HG03045 (cell line): ENCODE measurements around the gene OBP2B.
"Not testable (repeated sequence)": the region's sequence is repeated elsewhere in the genome, so short reads cannot be mapped to it uniquely, and the experiment has no call there.

Experiments
- ATAC-seq: cut with Tn5 transposase; IDR thresholded peaks from one replicate; pipeline ENCODE4 v1.9.1; 2021; ENCODE audit warnings: mild to moderate bottlenecking, moderate library complexity; ENCODE audit not compliant: unreplicated experiment

The OBP2B gene

GRCh38 chr9:133223159-133223756 is 14.2 kb upstream of the OBP2B start:
- ATAC-seq, result not testable (repeated sequence)

- not testable (repeated sequence) for ATAC-seq
Measured at GRCh38 chr9:133221994-133222393, 12.9 kb upstream of the OBP2B start.

GRCh38 chr9:133221177-133221809 is 12.2 kb upstream of the OBP2B start:
- no peak for ATAC-seq

- not testable (repeated sequence) for ATAC-seq
Measured at GRCh38 chr9:133218049-133218975, 9.3 kb upstream of the OBP2B start.

- ATAC-seq, result not testable (repeated sequence)
Measured at GRCh38 chr9:133217333-133217988, 8.4 kb upstream of the OBP2B start.

GRCh38 chr9:133214276-133214675 is 5.2 kb upstream of the OBP2B start:
- not testable (repeated sequence) for ATAC-seq

GRCh38 chr9:133210609-133211008 is 1.6 kb upstream of the OBP2B start:
- no peak for ATAC-seq

GRCh38 chr9:133210202-133210532 is 1.1 kb upstream of the OBP2B start:
- no peak for ATAC-seq

GRCh38 chr9:133209327-133210201 is 514 bp upstream of the OBP2B start:
- not testable (repeated sequence) for ATAC-seq

GRCh38 chr9:133208171-133208879 is 725 bp downstream of the OBP2B start:
- not testable (repeated sequence) for ATAC-seq

- ATAC-seq, result no peak
Measured at GRCh38 chr9:133207540-133208170, 1.4 kb downstream of the OBP2B start.

GRCh38 chr9:133207021-133207531 is 2.0 kb downstream of the OBP2B start:
- no peak for ATAC-seq

GRCh38 chr9:133205996-133206931 is 2.8 kb downstream of the OBP2B start:
- ATAC-seq, result no peak

GRCh38 chr9:133205481-133205887 is 3.6 kb downstream of the OBP2B start:
- ATAC-seq, result not testable (repeated sequence)

GRCh38 chr9:133204993-133205336 is 4.1 kb downstream of the OBP2B start:
- no peak for ATAC-seq

- ATAC-seq, result no peak
Measured at GRCh38 chr9:133204335-133204992, 4.6 kb downstream of the OBP2B start.

- no peak for ATAC-seq
Measured at GRCh38 chr9:133203506-133204075, 5.5 kb downstream of the OBP2B start.
